Fibroblast of pulmonary artery (primary cell): ENCODE data around the gene RNF207.

ENCODE experiments used
- DNase-seq: peaks from one replicate; pipeline ENCODE4 v3.0.0-alpha.2; 2010; ENCODE audit warnings: low read depth
- H3K4me3 ChIP-seq: replicated peaks from 2 replicates; pipeline ENCODE4 v1.5.1; 2011; ENCODE audit warnings: low read depth, mild to moderate bottlenecking, control low read depth, low read length, moderate library complexity
- TF ChIP-seq, protein P1 (sequence below): IDR thresholded peaks from 2 replicates; pipeline ENCODE4 v1.5.1; 2011; ENCODE audit warnings: mild to moderate bottlenecking, control low read depth, low read length, inconsistent platforms; ENCODE audit errors: missing control alignments

The RNF207 gene

DNA sequence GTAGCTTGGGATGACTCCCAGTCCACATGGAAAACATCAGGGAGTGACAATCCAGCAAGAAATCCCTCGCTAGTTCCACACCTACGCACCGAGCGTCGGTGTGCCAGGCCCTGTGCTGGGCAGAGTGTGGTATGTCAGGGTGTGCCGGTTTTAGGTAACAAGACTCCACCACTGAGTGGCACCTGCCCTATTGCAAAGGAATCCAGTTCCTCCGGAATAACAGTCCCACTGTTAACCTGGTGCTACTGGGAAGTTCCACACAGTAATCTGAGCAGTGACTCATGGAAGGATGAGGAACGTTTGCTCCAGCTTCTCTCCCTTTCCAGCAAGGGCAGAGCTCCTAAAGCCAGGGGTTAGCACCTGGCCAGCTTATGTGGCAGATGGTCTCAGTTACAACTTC is 14.3 kb downstream of the RNF207 start:
- no peak for DNase-seq
- H3K4me3 ChIP-seq, result no peak overlapping the region
- TF ChIP-seq, protein P1, sequence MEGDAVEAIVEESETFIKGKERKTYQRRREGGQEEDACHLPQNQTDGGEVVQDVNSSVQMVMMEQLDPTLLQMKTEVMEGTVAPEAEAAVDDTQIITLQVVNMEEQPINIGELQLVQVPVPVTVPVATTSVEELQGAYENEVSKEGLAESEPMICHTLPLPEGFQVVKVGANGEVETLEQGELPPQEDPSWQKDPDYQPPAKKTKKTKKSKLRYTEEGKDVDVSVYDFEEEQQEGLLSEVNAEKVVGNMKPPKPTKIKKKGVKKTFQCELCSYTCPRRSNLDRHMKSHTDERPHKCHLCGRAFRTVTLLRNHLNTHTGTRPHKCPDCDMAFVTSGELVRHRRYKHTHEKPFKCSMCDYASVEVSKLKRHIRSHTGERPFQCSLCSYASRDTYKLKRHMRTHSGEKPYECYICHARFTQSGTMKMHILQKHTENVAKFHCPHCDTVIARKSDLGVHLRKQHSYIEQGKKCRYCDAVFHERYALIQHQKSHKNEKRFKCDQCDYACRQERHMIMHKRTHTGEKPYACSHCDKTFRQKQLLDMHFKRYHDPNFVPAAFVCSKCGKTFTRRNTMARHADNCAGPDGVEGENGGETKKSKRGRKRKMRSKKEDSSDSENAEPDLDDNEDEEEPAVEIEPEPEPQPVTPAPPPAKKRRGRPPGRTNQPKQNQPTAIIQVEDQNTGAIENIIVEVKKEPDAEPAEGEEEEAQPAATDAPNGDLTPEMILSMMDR, result no peak

DNA sequence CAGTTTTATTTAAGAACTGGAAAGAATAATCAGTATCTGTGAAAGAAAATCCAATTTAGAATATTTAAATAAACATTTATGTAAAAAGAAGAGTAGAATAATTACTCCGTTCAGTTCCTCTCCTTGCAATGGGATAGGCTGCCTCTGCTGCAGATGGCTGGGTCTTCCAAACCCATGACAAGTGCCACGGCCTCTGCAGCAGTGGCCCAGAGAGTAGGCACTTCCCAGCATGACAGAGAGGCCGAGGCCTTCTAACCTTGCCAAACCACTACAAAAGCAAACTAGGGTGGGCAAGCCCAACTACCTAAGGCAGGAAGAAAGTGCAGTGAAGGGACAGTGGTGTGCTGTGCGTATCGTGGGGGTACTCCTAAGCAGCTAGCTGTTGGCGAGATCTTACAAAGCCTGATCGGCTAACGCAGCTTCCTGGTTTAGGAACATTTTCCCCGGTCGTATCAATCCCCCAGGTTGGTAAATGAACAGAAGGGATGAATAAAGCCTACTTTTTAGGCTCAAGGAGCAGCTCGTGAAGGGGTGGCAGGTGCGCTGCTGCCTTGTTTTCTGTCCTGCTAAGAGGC is 15.4 kb downstream of the RNF207 start:
- DNase-seq, result no peak
- H3K4me3 ChIP-seq, result no peak overlapping the region
- TF ChIP-seq, protein P1, result no peak

DNA sequence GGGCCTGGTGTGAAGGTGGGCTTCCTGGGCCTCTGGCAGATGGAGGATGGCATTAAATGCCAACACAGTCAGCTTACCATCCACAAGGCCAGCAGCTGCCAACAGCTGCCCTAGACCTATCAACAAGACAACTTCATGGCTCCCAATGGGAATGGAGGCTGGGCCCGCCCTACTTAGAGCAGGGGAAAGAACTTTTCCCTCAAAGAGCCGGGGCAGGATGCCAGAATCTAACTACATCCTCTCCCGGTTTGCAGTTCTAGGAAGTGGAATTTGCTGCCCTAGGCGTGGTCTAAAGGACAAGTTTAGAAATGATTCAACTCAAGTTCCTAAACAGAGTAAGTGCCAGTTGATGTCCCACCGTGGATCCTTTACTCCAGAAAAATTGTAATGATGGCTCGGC is 16.7 kb downstream of the RNF207 start:
- peak; percentile 55 for DNase-seq
- TF ChIP-seq, protein P1, result no peak
- H3K4me3 ChIP-seq, result no peak overlapping the region

DNA sequence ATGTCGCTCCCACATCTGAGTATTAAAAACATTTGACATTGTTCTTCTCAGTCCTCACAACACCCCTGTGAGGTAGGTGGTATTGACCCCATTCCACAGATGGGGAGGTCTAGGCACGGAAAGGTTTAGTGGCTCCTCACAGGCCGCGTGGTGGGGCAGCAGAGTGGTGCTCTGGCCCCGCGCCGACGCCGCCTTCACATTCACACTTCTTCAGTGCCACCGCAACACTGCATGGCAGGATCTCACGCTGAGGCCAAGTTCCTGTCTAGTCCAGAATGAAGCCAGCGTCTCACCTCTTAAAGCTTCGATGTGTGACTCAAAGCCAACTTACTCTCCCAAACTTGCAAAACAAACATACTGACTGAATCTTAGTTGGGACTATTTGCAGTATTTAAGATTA is 17.7 kb downstream of the RNF207 start:
- DNase-seq, result no peak
- H3K4me3 ChIP-seq, result no peak overlapping the region
- TF ChIP-seq, protein P1, result no peak

DNA sequence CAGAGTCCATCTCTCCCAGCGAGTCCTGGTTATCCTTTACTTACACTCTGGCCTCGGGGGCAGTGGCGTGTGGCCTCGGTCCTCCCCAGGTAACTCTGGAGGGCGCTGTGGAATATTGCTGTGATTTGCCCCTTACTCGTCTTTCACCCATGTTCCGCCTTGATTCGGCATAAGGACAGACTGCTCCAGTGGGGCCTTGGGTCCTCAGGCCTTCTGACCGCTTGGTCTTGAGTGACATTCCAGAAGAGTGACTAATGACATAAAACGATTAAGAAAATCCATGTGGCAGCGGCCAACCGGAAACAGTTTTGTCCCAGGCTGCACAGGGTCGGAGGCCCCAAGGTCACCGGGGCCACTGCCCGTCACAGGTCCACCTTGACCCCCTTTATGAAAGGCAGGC is 18.8 kb downstream of the RNF207 start:
- no peak overlapping the region for H3K4me3 ChIP-seq
- no peak for DNase-seq
- TF ChIP-seq, protein P1, result no peak

DNA sequence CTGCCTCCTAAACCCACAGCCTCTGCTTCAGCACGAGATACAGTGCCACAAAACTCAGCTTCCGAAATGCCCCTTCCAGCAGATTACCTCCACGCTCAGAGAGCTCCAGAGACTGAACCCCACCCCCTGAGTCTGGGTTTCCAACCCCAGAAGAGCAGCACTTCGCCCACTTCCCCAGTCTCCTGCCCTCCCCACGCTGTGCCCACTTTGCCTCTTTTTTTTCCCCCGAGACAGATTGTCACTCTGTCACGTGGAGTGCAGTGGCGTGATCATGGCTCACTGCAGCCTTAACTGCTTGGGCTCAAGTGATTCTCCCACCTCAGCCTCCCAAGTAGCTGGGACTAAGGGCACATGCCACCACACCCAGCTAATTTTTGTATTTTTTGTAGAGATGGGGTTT is 19.7 kb downstream of the RNF207 start:
- DNase-seq, result no peak
- TF ChIP-seq, protein P1, result no peak

DNA sequence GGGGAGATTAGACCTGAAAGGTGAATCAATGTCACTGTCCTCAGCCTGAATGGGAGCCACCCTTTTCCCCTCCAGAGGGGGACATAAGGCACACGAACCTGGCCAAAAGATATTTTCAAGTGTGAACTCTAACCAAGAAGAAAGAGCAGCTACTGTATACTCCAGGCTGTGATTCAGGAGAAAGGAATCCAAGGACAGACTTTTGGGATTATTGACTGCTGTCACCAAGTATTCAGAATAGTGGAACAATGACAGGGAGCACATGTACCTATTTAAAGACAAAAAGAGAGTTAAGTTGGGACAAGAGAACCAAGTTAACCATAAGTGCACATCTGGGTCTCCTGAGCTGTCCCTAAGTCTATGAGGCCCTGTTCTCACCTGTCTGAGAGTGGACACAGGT is 27.5 kb downstream of the RNF207 start:
- no peak overlapping the region for H3K4me3 ChIP-seq
- TF ChIP-seq, protein P1, result no peak
- DNase-seq, result no peak

More for the DNA sequence above, 19.7 kb downstream of the RNF207 start:
- no peak overlapping the region for H3K4me3 ChIP-seq
